Keratinocyte (primary cell): ENCODE data around the gene HNRNPL.

Experiments used
- EZH2 ChIP-seq: IDR thresholded peaks from one replicate; pipeline ENCODE4 v1.6.1; 2012; ENCODE audit warnings: inconsistent platforms, mild to moderate bottlenecking, low read length, moderate library complexity
- TF ChIP-seq, protein P1 (sequence below), 3 experiments: IDR thresholded peaks in 1 of 3; conservative IDR thresholded peaks in 1 of 3; optimal IDR thresholded peaks in 1 of 3; 2 replicates in 2 of 3; 3 replicates in 1 of 3; pipeline versions ENCODE3 to v1.5.1; 2011; ENCODE audit warnings: low read length in 3 of 3, mild to moderate bottlenecking in 3 of 3, moderate library complexity in 2 of 3, control low read depth in 1 of 3, inconsistent platforms in 1 of 3; ENCODE audit not compliant: insufficient read depth in 2 of 3; ENCODE audit errors: extremely low read depth in 1 of 3

- TF ChIP-seq EZH2 = no peak
- TF ChIP-seq, protein P1, sequence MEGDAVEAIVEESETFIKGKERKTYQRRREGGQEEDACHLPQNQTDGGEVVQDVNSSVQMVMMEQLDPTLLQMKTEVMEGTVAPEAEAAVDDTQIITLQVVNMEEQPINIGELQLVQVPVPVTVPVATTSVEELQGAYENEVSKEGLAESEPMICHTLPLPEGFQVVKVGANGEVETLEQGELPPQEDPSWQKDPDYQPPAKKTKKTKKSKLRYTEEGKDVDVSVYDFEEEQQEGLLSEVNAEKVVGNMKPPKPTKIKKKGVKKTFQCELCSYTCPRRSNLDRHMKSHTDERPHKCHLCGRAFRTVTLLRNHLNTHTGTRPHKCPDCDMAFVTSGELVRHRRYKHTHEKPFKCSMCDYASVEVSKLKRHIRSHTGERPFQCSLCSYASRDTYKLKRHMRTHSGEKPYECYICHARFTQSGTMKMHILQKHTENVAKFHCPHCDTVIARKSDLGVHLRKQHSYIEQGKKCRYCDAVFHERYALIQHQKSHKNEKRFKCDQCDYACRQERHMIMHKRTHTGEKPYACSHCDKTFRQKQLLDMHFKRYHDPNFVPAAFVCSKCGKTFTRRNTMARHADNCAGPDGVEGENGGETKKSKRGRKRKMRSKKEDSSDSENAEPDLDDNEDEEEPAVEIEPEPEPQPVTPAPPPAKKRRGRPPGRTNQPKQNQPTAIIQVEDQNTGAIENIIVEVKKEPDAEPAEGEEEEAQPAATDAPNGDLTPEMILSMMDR (optimal IDR thresholded peaks at IDR 0.05 in 1 of 3, IDR thresholded peaks at IDR 0.05 in 1 of 3, conservative IDR thresholded peaks at IDR 0.05 in 1 of 3; ENCODE audit: extremely low read depth in 1 of 3, insufficient read depth in 2 of 3, low read length in 3 of 3) = no peak
These were observed 20.8 kb upstream of the HNRNPL start for GRCh38 chr19:38870612-38871011.
